ENCODE data around the gene KDM4B. TPM values are rescaled to one million over a fixed set of nuclear protein-coding genes. Genes with fewer than 3 reads are reported as not detected.

The KDM4B gene
- total and polyA plus RNA-seq, 12 donors, result 12.4 to 35.8 (median 30.3) TPM

- intact Hi-C loops (cut with DNase I), result loop anchor here in 3 of 10 donors (5.0 to 10.0 kb wide), 2 partner anchors 37 to 75 kb away; no protein-coding TSS in a partner anchor
- Histone ChIP-seq H3K27me3 (no peaks in the 10 kb centered on the region), H3K27ac (peak overlapping the region in 5 of 10 donors; percentile 47 to 83 (median 60)), H3K4me1 (peaks cover 28 to 47% (median 41%) of the 10 kb centered on the region in 9 donors), H3K9me3 (no peaks in the 10 kb centered on the region), H3K4me3 (no peak overlapping the region), H3K36me3 (peaks cover 0 to 51% (median 6%) of the 10 kb centered on the region in 9 donors)
- TF ChIP-seq CTCF (IDR thresholded peaks at IDR 0.05), result no peak
- WGBS, 2 donors, result 80 to 89% methylated on average over 13 of the region's 13 CpGs
- ATAC-seq, result no peak
- DNase-seq, result no peak
Observed at GRCh38 chr19:5129691-5130090, 160.8 kb downstream of the KDM4B start.

GRCh38 chr19:5130371-5131030, 161.6 kb downstream of the KDM4B start:
- Histone ChIP-seq H3K9me3 (no peaks in the 10 kb centered on the region), H3K4me1 (peaks cover 28 to 43% (median 35%) of the 10 kb centered on the region in 9 donors), H3K27ac (peak overlapping the region in 1 of 10 donors; percentile 6), H3K4me3 (no peak overlapping the region), H3K27me3 (no peaks in the 10 kb centered on the region), H3K36me3 (peaks cover 0 to 52% (median 15%) of the 10 kb centered on the region in 9 donors)
- ATAC-seq (no peak), DNase-seq (no peak)
- 92 to 93% methylated on average over 27 of the region's 27 CpGs for WGBS, 2 donors
- no peak for TF ChIP-seq CTCF (IDR thresholded peaks at IDR 0.05)
- intact Hi-C loops (cut with DNase I), result loop anchor here in 2 of 10 donors (10.0 kb wide), 1 partner anchor 76 kb away; no protein-coding TSS in a partner anchor

- no peak for DNase-seq
- Histone ChIP-seq H3K4me1 (peaks cover 25 to 37% (median 32%) of the 10 kb centered on the region in 9 donors), H3K36me3 (peaks cover 0 to 58% (median 19%) of the 10 kb centered on the region in 9 donors), H3K4me3 (no peak overlapping the region), H3K9me3 (no peaks in the 10 kb centered on the region), H3K27me3 (no peaks in the 10 kb centered on the region), H3K27ac (peak overlapping the region in 1 of 10 donors; percentile 6)
- 91% methylated on average over 21 of the region's 21 CpGs for WGBS, 2 donors
- intact Hi-C loops (cut with DNase I), result loop anchor here in 2 of 10 donors (10.0 kb wide), 1 partner anchor 76 kb away; no protein-coding TSS in a partner anchor
- TF ChIP-seq CTCF (IDR thresholded peaks at IDR 0.05), result no peak
- no peak for ATAC-seq
Observed at GRCh38 chr19:5131031-5131505, 162.2 kb downstream of the KDM4B start.

- peaks cover 20 to 31% (median 27%) of the 10 kb centered on the region in 9 donors for H3K4me1 ChIP-seq
- DNase-seq (no peak), ATAC-seq (no peak)
- peaks cover 0 to 63% (median 19%) of the 10 kb centered on the region in 9 donors for H3K36me3 ChIP-seq
- no peak overlapping the region for H3K27ac ChIP-seq
- no peak overlapping the region for H3K4me3 ChIP-seq
- TF ChIP-seq CTCF (IDR thresholded peaks at IDR 0.05), result no peak
- H3K9me3 ChIP-seq, result no peaks in the 10 kb centered on the region
- intact Hi-C loops (cut with DNase I), result loop anchor here in 2 of 10 donors (10.0 kb wide), 1 partner anchor 77 kb away; no protein-coding TSS in a partner anchor
- no peaks in the 10 kb centered on the region for H3K27me3 ChIP-seq
- 89 to 90% methylated on average over 24 to 25 of the region's 25 CpGs for WGBS, 2 donors
Observed at GRCh38 chr19:5131506-5132205, 162.7 kb downstream of the KDM4B start.

Measured in heart right ventricle (tissue), 16 donors.